ENCODE measurements around the gene CYP26B1. TPM values are rescaled to one million over a fixed set of nuclear protein-coding genes. Genes with fewer than 3 reads are reported as not detected.

CYP26B1 gene
- total RNA-seq, 1 experiment from 2014 or later, result 0.20 TPM

DNA sequence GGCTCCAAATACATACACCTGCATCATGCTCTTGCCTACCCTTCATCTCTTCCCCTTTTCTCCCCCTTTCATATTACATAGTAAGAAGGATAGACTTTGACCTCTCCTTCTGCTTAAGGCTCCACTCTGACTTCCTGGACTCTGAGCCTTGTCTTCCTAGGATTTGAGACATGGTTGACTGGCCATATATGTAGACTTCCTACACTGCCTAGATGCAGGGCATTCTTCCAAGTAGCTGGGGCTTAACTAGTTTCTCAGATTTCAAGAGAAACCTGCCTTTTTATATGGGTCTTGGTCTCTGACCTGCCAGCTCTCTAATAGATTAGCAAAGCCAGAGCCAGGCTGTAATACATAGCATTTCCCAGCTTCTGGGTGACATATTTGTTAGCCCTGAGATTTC, 35.4 kb upstream of the CYP26B1 start:
- Histone ChIP-seq H3K27me3 (ENCODE audit: insufficient read depth, low read length) (no peaks in the 10 kb centered on the region), H4K5ac (ENCODE audit: insufficient read length, low read depth, low read length) (no peak overlapping the region), H3K9ac (ENCODE audit: extremely low read depth, insufficient read length, low read length) (no peak overlapping the region), H3K56ac (ENCODE audit: insufficient read length, low read depth, low read length) (no peak overlapping the region), H2BK120ac (ENCODE audit: low read depth, low read length, poor library complexity, severe bottlenecking) (no peak overlapping the region), H3K27ac (ENCODE audit: insufficient read length, low read depth, low read length) (no peak overlapping the region), H3K23ac (ENCODE audit: insufficient read length, low read depth, low read length) (no peak overlapping the region), H2BK20ac (ENCODE audit: low read depth, low read length, poor library complexity, severe bottlenecking) (no peak overlapping the region), H2AFZ (ENCODE audit: low read length) (no peak overlapping the region), H3K4ac (ENCODE audit: low read depth, low read length) (no peak overlapping the region), H3K4me2 (ENCODE audit: insufficient read depth, insufficient read length, low read length) (no peak overlapping the region), H3K79me1 (ENCODE audit: insufficient read depth, low read depth, low read length, poor library complexity, severe bottlenecking) (no peaks in the 10 kb centered on the region), H3K4me1 (ENCODE audit: insufficient read depth, low read length) (no peaks in the 10 kb centered on the region), H3K9me3 (ENCODE audit: control insufficient read depth, low read depth, low read length) (no peaks in the 10 kb centered on the region), H2AK5ac (ENCODE audit: insufficient read length, low read length) (no peak overlapping the region), H2BK5ac (ENCODE audit: insufficient read length, low read length) (no peak overlapping the region), H2BK12ac (ENCODE audit: insufficient read length, low read depth, low read length) (no peak overlapping the region), H2BK15ac (ENCODE audit: low read depth, low read length) (no peak overlapping the region), H4K8ac (replicated peaks; ENCODE audit: insufficient read length, low read depth, low read length) (no peak overlapping the region), H3K79me2 (ENCODE audit: insufficient read depth, low read length) (no peaks in the 10 kb centered on the region), H3K23me2 (ENCODE audit: insufficient read length, low read depth, low read length, poor library complexity, severe bottlenecking) (no peaks in the 10 kb centered on the region), H4K20me1 (ENCODE audit: control insufficient read depth, insufficient read depth, insufficient read length) (no peaks in the 10 kb centered on the region), H3K18ac (ENCODE audit: insufficient read length, low read depth, low read length) (no peak overlapping the region), H3K14ac (ENCODE audit: insufficient read depth, low read length) (no peak overlapping the region), H4K91ac (ENCODE audit: insufficient read length, low read depth, low read length) (no peak overlapping the region), H3T11ph (ENCODE audit: low read length) (no peak overlapping the region)
- peaks cover 0 to 13% (median 5%) of the 10 kb centered on the region in 3 experiments; a peak in 4 of 7 replicates for H3K36me3 Mint-ChIP-seq (ENCODE audit: insufficient read depth in 1 of 3, low read depth in 3 of 3)
- TF ChIP-seq, protein P1, sequence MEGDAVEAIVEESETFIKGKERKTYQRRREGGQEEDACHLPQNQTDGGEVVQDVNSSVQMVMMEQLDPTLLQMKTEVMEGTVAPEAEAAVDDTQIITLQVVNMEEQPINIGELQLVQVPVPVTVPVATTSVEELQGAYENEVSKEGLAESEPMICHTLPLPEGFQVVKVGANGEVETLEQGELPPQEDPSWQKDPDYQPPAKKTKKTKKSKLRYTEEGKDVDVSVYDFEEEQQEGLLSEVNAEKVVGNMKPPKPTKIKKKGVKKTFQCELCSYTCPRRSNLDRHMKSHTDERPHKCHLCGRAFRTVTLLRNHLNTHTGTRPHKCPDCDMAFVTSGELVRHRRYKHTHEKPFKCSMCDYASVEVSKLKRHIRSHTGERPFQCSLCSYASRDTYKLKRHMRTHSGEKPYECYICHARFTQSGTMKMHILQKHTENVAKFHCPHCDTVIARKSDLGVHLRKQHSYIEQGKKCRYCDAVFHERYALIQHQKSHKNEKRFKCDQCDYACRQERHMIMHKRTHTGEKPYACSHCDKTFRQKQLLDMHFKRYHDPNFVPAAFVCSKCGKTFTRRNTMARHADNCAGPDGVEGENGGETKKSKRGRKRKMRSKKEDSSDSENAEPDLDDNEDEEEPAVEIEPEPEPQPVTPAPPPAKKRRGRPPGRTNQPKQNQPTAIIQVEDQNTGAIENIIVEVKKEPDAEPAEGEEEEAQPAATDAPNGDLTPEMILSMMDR (conservative IDR thresholded peaks at IDR 0.05), result no peak
- peaks cover 4 to 6% of the 10 kb centered on the region in 2 experiments; a peak in 3 of 4 replicates for H3K4me1 Mint-ChIP-seq
- no peaks in the 10 kb centered on the region; a peak in 1 of 5 replicates for H3K9me3 Mint-ChIP-seq
- no peak for DNase-seq
- no peak overlapping the region for H3K27ac Mint-ChIP-seq
- H3K27me3 Mint-ChIP-seq (ENCODE audit: low read depth), result no peaks in the 10 kb centered on the region
- H3K4me3 Mint-ChIP-seq, result no peak overlapping the region
